T47D (cell line): ENCODE measurements around the gene PLA2G4E.

Source experiments
- DNase-seq, 2 experiments: peaks; one replicate each; pipeline versions ENCODE4 v3.0.0 to v3.0.0-alpha.2; 2011 to 2012; ENCODE audit warnings: low read depth in 1 of 2, low spot score in 1 of 2
- JUND ChIP-seq: IDR thresholded peaks from 2 replicates; pipeline ENCODE4 v1.6.1; 2012; ENCODE audit warnings: low read depth
- in situ Hi-C: cut with HindIII; loops from 2 replicates; pipeline ENCODE4 v1.10.0; 2016; ENCODE audit warnings: low sequenced_read_pairs, low pct_unique_long_range_greater_than_20kb

The PLA2G4E gene

GRCh38 chr15:41932101-41932500, 88.7 kb downstream of the PLA2G4E start:
- in situ Hi-C loops = no loop called here
- DNase-seq = no peak

More at GRCh38 chr15:41932101-41932500, 88.7 kb downstream of the PLA2G4E start:
- TF ChIP-seq JUND = no peak
